Adrenal gland (tissue), 5 donors: ENCODE measurements around the gene SERTM2.

Experiments
- POLR2A ChIP-seq, 2 donors: fragments of 450-650 bp; IDR thresholded peaks; one replicate each; pipeline ENCODE4 v1.6.1; 2017; ENCODE audit warnings: antibody characterized with exemption in 2 of 2, mild to moderate bottlenecking in 2 of 2, moderate library complexity in 1 of 2
- TF ChIP-seq, protein P1 (sequence below), 6 experiments: fragments of 450-650 bp in 4 of 6; fragments of 200-600 bp in 2 of 6; sonication (generic) in 1 of 6; IDR thresholded peaks; 1 replicate in 5 of 6; 2 replicates in 1 of 6; pipeline versions ENCODE4 v1.5.1 to v1.8.0; 2016 to 2021; ENCODE audit warnings: antibody characterized with exemption in 6 of 6, mild to moderate bottlenecking in 2 of 6, moderate library complexity in 1 of 6
- donor health status: DM: no; HTN: no; CAD: no.

DNA sequence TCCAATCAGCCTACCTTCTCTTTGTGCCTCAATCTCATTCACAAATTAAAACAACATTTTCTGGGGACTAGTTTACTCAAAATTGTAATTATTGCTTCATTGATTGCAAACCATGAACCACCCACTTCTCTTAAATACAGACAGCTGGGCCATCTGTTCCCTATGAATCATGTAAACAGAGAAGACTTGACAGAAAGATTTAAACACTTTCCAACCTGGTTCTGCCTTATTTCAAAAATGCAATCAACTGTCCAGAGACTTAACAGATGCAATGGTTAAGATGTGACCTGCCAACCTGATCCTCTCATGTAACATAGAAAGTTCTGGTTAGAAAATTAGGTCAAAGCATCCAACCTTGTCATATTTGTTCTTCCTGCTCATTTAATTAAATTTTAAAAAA lies 20.8 kb upstream of the SERTM2 start:
- TF ChIP-seq, protein P1, sequence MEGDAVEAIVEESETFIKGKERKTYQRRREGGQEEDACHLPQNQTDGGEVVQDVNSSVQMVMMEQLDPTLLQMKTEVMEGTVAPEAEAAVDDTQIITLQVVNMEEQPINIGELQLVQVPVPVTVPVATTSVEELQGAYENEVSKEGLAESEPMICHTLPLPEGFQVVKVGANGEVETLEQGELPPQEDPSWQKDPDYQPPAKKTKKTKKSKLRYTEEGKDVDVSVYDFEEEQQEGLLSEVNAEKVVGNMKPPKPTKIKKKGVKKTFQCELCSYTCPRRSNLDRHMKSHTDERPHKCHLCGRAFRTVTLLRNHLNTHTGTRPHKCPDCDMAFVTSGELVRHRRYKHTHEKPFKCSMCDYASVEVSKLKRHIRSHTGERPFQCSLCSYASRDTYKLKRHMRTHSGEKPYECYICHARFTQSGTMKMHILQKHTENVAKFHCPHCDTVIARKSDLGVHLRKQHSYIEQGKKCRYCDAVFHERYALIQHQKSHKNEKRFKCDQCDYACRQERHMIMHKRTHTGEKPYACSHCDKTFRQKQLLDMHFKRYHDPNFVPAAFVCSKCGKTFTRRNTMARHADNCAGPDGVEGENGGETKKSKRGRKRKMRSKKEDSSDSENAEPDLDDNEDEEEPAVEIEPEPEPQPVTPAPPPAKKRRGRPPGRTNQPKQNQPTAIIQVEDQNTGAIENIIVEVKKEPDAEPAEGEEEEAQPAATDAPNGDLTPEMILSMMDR (IDR thresholded peaks at IDR 0.05) = no peak
- no peak for TF ChIP-seq POLR2A (IDR thresholded peaks at IDR 0.05)
